Measurements from ENCODE around the gene DUSP14. TPM values are rescaled to one million over a fixed set of nuclear protein-coding genes. Genes with fewer than 3 reads are reported as not detected.

The DUSP14 gene
- polyA plus RNA-seq, 1 of the 3 experiments (the other 2 are of a cell fraction): 85.8 TPM

- 80% methylated on average over 5 of the region's 5 CpGs for WGBS (ENCODE audit: low lambda C conversion rate)
- no peaks in the 10 kb centered on the region; the same call in 1 of the 2 replicates for H3K79me2 ChIP-seq (ENCODE audit: insufficient read depth)
- H2AFZ ChIP-seq (ENCODE audit: low read depth): no peak overlapping the region
- H3K4me2 ChIP-seq: no peak overlapping the region
- no peaks in the 10 kb centered on the region for H3K9me2 ChIP-seq
- no peaks in the 10 kb centered on the region; a peak in 1 of 4 replicates for H3K4me1 ChIP-seq (ENCODE audit: control insufficient read depth in 1 of 2, insufficient read depth in 2 of 2, low read depth in 1 of 2, low read length in 1 of 2)
- H3K9me3 ChIP-seq: no peaks in the 10 kb centered on the region
- no peak for TF ChIP-seq USF1 (IDR thresholded peaks at IDR 0.05; ENCODE audit: borderline replicate concordance, low read depth)
- no peak for TF ChIP-seq RFX5 (IDR thresholded peaks at IDR 0.05; ENCODE audit: low read length)
- peak; percentile 44 for TF ChIP-seq CHD2 (IDR thresholded peaks at IDR 0.05; ENCODE audit: low read length, partially characterized antibody)
- TF ChIP-seq SMC3 (IDR thresholded peaks at IDR 0.05; ENCODE audit: low read depth, low read length): no peak
- TF ChIP-seq FOXJ3 (CRISPR knock-in tag; IDR thresholded peaks at IDR 0.05): peak; percentile 45; the same call in 1 of the 2 replicates
- TF ChIP-seq EP300 (IDR thresholded peaks at IDR 0.05; ENCODE audit: borderline replicate concordance in 1 of 2, low read depth in 1 of 2, low read length in 1 of 2): peak in 1 of 2 experiments; percentile 43; a peak in 1 of 4 replicates
- TF ChIP-seq RXRA (IDR thresholded peaks at IDR 0.05; ENCODE audit: borderline replicate concordance, low read depth): no peak
- no peak for TF ChIP-seq MXI1 (IDR thresholded peaks at IDR 0.05; ENCODE audit: low read depth, low read length)
- TF ChIP-seq, protein P1, sequence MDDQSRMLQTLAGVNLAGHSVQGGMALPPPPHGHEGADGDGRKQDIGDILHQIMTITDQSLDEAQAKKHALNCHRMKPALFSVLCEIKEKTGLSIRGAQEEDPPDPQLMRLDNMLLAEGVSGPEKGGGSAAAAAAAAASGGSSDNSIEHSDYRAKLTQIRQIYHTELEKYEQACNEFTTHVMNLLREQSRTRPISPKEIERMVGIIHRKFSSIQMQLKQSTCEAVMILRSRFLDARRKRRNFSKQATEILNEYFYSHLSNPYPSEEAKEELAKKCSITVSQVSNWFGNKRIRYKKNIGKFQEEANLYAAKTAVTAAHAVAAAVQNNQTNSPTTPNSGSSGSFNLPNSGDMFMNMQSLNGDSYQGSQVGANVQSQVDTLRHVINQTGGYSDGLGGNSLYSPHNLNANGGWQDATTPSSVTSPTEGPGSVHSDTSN (IDR thresholded peaks at IDR 0.05): no peak
- TF ChIP-seq TAF1 (IDR thresholded peaks at IDR 0.05; ENCODE audit: borderline replicate concordance, low read depth, low read length): no peak
- TF ChIP-seq EZH2phosphoT487 (IDR thresholded peaks at IDR 0.05; ENCODE audit: borderline replicate concordance, low read depth): no peak
- TF ChIP-seq RCOR1 (IDR thresholded peaks at IDR 0.05; ENCODE audit: low read length): peak; percentile 89
- TF ChIP-seq FOXM1 (IDR thresholded peaks at IDR 0.05; ENCODE audit: low read depth): no peak
- peak; percentile 91 for TF ChIP-seq GATA2 (CRISPR knock-in tag; IDR thresholded peaks at IDR 0.05)
- TF ChIP-seq MEF2A (IDR thresholded peaks at IDR 0.05; ENCODE audit: borderline replicate concordance, low read depth): no peak
- TF ChIP-seq NFIC (IDR thresholded peaks at IDR 0.05; ENCODE audit: borderline replicate concordance): no peak
- TF ChIP-seq RAD21 (IDR thresholded peaks at IDR 0.05; ENCODE audit: low read length): no peak
- TF ChIP-seq POLR2AphosphoS5 (IDR thresholded peaks at IDR 0.05; ENCODE audit: low read depth, low read length): no peak
- ChIA-PET POLR2A (no interaction called here), CTCF (interaction anchor here (0.7 to 2.0 kb wide), 9 partner anchors 8 to 39 kb away, joined by 3 to 8 read pairs (median 3); no protein-coding TSS in a partner anchor)
- no peak overlapping the region for H3K4me3 ChIP-seq (ENCODE audit: low read depth in 2 of 2, low read length in 1 of 2)
- H3K27me3 ChIP-seq (ENCODE audit: insufficient read depth): no peaks in the 10 kb centered on the region
- no peak overlapping the region for H3K27ac ChIP-seq (ENCODE audit: low read depth in 2 of 2, low read length in 1 of 2)
- H4K20me1 ChIP-seq (ENCODE audit: insufficient read depth): no peaks in the 10 kb centered on the region; the same call in 1 of the 2 replicates
- DNase-seq: peak; percentile 53
- H3K9ac ChIP-seq: no peak overlapping the region
- no peaks in the 10 kb centered on the region for H3F3A ChIP-seq (replicated peaks; ENCODE audit: insufficient read depth)
- peaks cover 38 to 70% of the 10 kb centered on the region in 2 experiments for H3K36me3 ChIP-seq (replicated peaks in 1 of 2; ENCODE audit: control insufficient read depth in 1 of 2, insufficient read depth in 2 of 2, low read length in 1 of 2)
Measured at GRCh38 chr17:37562016-37562745, 72.5 kb downstream of the DUSP14 start.

Other genes with a start within 250 kb of the DUSP14 start
- not detected in 2 replicates for gene C17orf78, start 113.9 kb upstream of the DUSP14 start, polyA plus RNA-seq (2012; rRNA removed)
- gene ACACA, start 83.1 kb upstream of the DUSP14 start, polyA plus RNA-seq (2012; rRNA removed): 27.2 and 33.7 TPM in 2 replicates
- 9.7 and 11.7 TPM in 2 replicates for gene TADA2A, start 83.0 kb upstream of the DUSP14 start, polyA plus RNA-seq (2012; rRNA removed)
- gene SYNRG, start 119.5 kb downstream of the DUSP14 start, polyA plus RNA-seq (2012; rRNA removed): 8.9 and 12.0 TPM in 2 replicates
- 7.3 and 9.5 TPM in 2 replicates for gene DDX52, start 153.6 kb downstream of the DUSP14 start, polyA plus RNA-seq (2012; rRNA removed)